K562 (cell line): ENCODE measurements around the gene ZNF594.
"Not testable (repeated sequence)": the region's sequence is repeated elsewhere in the genome, so short reads cannot be mapped to it uniquely, and the experiment has no call there.

ENCODE experiments used
- MCM3 ChIP-seq: fragments of 450-650 bp; IDR thresholded peaks from 2 replicates; pipeline ENCODE4 v1.6.1; 2016
- MEF2D ChIP-seq: conservative IDR thresholded peaks from 2 replicates; pipeline ENCODE4 v1.6.1; 2016; ENCODE audit warnings: low read depth, missing genetic modification characterization, missing compliant biosample characterization
- MXI1 ChIP-seq: IDR thresholded peaks from 2 replicates; pipeline ENCODE4 v1.6.1; 2011; ENCODE audit warnings: low read depth, mild to moderate bottlenecking, improper control_type of control experiment, low read length
- POLR2AphosphoS5 ChIP-seq: IDR thresholded peaks from 2 replicates; pipeline ENCODE4 v1.6.1; 2011; ENCODE audit warnings: mild to moderate bottlenecking, low read depth, low read length, moderate library complexity; ENCODE audit not compliant: control insufficient read depth, insufficient read depth
- RBM22 ChIP-seq: fragments of 200-400 bp; formaldehyde crosslinking; IDR thresholded peaks from 2 replicates; pipeline ENCODE4 v1.6.1; 2018; ENCODE audit warnings: low read length, low read depth; ENCODE audit not compliant: poor library complexity, severe bottlenecking
- ZFX ChIP-seq: sonication (generic); formaldehyde crosslinking; IDR thresholded peaks from 2 replicates; pipeline ENCODE4 v1.8.0; 2022; ENCODE audit warnings: mild to moderate bottlenecking, missing genetic modification reagents, moderate library complexity
- ZNF24 ChIP-seq: fragments of 450-650 bp; IDR thresholded peaks from 2 replicates; pipeline ENCODE4 v1.6.1; 2016

- TF ChIP-seq MEF2D (tag); POLR2AphosphoS5; ZNF24; MXI1; ZFX; MCM3; RBM22: not testable (repeated sequence)
These were observed 56.4 kb downstream of the ZNF594 start for GRCh38 chr17:5135131-5135712.
